COLO829 (cell line): ENCODE measurements around the gene ADGRA1.
"Not testable (repeated sequence)": the region's sequence is repeated elsewhere in the genome, so short reads cannot be mapped to it uniquely, and the experiment has no call there.

Source experiments
- DNase-seq: peaks from one replicate; pipeline ENCODE4 v3.0.0; 2012; ENCODE audit warnings: low spot score

The ADGRA1 gene, protein sequence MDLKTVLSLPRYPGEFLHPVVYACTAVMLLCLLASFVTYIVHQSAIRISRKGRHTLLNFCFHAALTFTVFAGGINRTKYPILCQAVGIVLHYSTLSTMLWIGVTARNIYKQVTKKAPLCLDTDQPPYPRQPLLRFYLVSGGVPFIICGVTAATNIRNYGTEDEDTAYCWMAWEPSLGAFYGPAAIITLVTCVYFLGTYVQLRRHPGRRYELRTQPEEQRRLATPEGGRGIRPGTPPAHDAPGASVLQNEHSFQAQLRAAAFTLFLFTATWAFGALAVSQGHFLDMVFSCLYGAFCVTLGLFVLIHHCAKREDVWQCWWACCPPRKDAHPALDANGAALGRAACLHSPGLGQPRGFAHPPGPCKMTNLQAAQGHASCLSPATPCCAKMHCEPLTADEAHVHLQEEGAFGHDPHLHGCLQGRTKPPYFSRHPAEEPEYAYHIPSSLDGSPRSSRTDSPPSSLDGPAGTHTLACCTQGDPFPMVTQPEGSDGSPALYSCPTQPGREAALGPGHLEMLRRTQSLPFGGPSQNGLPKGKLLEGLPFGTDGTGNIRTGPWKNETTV

GRCh38 chr10:133087679-133088178 lies at the start of gene ADGRA1:
TSS of gene ADGRA1 (plus strand) at chr10:133087924. CDS start at chr10:133088910, 986 bp downstream.
- DNase-seq: no peak

DNA sequence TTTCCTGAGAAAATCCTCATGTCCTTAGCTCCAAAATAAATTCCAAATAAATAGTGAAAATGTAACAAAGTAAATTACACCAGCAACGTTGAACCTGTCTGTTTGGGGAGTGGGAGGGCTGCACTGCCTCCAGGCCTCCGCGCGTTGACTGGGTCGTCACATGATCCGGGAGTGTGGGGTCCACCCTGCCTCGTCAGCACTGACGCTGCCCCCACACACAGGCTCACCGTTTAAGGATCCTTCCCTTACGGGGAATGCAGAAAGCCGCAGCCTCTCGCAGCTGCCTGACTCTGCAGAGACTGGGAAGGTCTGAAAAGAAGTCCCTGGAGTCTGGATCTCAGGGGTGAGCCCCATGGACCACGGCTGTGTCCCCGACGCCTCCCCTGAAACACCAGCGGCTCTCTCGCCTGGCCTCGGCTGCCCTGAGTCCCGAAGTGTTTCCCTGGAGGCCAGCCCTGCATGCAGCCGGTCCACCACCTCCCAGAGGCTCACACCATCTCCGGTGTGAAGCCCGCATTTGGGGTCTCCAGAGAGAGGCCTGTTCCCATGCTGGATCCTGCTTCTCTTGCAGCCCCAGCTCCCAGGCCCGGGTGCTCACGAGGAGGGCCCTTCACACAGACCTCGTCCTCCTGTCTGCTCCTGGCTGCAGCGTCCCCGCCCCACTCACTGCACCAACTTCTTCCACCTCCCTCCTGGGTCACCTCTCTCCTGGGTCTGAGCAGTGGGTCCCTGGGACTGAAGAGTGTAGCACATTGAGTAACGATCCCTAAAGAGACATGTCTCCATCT lies 49.5 kb upstream of the ADGRA1 start:
- no peak for DNase-seq

DNA sequence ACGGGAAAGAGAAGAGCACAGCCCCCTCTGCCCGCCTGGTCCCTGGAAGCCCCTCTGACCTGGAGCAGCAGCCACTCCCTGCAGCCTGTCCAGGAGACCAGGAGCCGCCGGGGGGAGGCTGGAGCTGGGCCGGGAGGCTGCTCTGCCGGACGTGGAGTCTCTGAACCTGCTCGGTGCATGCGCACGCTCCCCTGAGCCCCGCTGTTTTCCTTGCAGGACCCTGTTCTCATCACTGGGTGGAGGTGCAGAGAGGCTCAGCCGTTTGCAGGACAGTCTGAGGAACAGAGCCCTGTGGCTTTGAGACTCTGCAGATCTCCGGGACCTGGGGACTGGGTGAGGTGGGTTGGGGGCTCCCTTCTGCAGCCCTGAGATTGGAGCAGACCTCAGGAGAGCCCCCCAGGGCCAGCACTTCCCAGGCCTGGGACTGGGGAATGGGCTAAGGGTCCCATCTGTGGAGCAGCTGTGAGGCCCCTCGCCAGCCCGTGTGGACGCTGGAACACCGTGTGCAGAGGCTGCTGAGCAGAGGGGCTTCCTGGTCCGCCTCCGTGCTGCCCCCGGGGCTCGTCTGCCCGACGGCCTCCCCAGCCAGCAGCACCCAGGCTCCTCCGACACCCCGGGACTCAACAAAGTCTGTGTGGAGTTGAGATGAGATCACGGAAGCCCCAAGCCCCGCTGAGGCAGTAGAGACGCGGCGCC lies 48.5 kb upstream of the ADGRA1 start:
- DNase-seq: no peak

- no peak for DNase-seq
Measured at GRCh38 chr10:133039803-133040165, 47.9 kb upstream of the ADGRA1 start.

- DNase-seq: no peak
Measured at GRCh38 chr10:133040198-133040597, 47.5 kb upstream of the ADGRA1 start.

DNA sequence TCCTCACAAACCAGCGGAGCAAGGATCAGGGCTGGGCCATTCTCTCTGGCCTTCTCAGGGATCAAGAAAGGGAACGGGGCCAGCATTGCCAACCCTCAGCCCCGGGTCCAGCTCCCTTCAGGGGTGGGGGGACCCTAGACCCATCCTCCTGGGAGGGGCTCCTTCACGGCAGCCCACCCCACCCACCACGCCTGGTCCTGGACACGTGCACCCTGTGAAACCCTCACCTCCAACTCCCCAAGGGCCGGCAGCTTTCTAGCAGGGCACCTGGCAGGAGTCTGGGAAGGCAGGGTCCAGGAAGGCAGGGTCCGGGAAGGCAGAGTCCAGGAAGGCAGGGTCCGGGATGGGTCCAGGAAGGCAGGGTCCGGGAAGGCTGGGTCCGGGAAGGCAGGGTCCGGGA lies 46.6 kb upstream of the ADGRA1 start:
- no peak for DNase-seq

- no peak for DNase-seq
Measured at GRCh38 chr10:133042061-133042460, 45.7 kb upstream of the ADGRA1 start.

DNA sequence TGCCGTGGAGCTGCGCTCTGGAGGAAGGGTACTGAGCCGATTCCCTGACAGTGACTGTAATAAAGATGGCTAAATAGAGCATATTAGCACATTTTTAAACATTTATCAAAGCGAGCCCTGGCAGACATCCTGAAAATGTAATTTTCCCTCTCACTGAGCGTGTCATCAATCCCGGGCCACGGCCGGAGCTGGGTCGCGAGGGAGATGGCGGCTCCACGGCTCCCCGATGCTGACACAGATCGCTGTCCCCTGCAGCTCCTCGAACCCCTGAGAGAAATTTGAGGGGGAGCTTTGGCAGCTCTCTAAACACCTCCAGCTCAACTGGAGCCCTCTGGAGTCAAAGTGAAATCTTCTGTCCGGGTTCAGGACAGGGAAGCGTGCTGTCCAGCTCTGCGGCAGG lies 44.9 kb upstream of the ADGRA1 start:
- no peak for DNase-seq

DNA sequence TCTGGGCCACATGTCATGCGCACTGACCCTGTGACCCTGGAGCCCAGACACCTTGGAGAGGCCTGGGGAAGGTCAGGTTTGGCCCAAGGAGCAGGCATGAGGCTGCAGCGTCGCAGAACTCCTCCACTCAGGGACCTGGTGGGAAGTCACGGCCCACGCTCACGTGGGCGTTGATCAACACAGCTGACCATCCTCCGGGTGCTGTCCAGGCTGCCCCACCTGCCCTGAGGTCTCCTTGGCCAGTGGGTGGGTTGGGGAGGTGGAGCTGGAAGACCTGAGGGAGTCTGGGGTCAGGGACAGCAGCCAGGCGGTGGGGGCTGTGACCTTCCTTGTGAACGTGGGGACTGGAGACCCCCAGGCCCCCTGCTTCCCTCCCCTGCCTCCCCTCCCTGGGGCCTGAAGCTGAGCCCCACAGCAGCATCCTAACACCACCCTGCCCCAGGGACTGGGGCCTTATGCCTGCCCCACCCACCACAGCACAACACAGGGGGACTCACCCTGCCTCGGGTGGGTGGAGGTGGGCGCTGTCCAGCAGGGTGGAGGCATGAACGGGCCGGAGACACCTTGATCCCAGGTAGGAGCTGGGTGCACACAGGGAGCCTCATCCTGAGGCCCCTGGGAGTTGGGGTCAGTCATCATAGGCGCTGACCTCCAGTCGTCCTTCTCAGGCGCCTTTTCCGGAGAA lies 44.0 kb upstream of the ADGRA1 start:
- DNase-seq: no peak

DNA sequence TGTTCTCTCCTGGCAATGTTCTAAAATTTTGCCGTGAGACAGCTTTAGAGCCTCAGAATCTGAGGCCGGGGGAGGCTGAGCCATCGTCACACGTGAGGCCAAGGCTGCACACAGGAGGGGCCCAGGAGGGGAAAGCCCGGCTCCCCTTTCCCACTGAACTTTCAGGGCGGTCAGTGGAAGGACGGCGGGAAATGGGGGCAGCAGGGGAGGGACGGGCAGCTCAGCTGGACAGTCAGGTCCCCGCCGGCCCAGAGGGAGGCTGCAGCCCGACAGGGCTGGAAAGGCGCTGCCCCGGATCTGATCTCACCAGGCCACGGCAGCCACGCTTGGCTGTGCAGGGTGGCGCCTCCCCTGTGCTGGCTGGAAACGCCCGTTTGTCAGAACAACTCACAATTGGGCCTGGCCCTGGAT lies 43.3 kb upstream of the ADGRA1 start:
- DNase-seq: no peak

GRCh38 chr10:133045556-133046389 lies 42.0 kb upstream of the ADGRA1 start:
- DNase-seq: no peak

- DNase-seq: no peak
Measured at GRCh38 chr10:133046390-133046765, 41.3 kb upstream of the ADGRA1 start.

GRCh38 chr10:133047526-133048123 lies 40.1 kb upstream of the ADGRA1 start:
- DNase-seq: no peak

DNA sequence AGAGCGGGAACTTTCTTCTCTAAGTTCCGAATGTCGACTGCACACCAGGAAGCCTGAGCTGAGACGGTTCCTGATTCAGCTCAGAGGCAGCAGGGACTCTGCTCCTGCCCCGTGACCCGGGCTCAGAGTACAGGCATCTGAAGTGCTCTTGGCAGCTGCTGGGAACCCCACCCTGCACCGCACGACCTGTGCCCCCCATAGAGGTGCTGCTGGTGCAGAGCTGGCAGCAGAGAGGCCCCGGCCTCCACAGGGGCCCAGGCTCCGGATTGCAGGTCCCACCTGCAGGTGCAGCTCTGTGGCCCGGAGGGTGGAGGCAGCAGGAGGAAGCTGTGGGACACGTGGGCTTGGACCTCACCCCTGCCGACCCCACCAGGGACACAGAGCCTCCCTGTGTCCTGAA lies 39.5 kb upstream of the ADGRA1 start:
- DNase-seq: no peak

GRCh38 chr10:133048926-133049325 lies 38.8 kb upstream of the ADGRA1 start:
- no peak for DNase-seq

DNA sequence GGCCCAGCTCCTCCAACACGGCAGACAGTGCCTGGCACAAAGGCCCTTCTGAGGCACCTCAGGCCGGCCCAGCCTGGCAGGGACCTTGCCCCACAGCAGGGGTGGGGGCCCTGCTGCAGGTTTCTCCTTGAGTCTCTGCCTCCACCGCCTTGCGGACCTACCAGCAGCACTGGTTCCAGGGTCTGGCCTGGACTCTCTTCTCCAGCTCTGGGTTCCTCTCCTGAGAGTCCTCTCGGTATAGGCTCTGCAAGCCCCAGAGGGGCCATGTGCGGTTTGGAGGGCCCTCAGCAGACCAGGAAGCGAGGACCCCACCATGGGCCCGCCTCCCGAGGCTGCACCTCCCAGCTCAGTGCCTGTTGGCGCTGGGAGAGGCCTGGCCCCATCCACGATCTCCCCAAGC lies 38.1 kb upstream of the ADGRA1 start:
- no peak for DNase-seq

GRCh38 chr10:133050371-133050770 lies 37.4 kb upstream of the ADGRA1 start:
- DNase-seq: no peak

DNA sequence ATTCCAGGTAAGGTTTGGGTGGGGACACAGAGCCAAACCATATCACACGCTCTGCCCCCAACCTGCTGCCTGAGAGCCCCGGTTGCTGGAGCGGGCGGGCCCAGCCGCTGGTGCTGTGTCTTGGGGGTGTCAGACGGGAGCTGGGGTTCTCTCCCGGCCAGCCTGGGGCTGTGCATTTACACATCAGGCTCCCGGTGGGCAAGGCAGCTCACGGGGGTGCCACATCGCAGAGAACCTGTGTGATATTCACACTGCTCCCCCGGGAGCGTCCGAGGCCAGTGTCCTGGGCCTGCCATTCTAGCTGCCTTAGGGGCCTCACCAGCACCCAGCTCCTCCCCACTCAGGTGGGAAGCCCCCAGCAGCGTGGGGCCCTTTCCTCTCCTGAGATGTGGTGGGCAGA lies 35.6 kb upstream of the ADGRA1 start:
- DNase-seq: no peak

GRCh38 chr10:133053527-133054133 lies 34.1 kb upstream of the ADGRA1 start:
- DNase-seq: not testable (repeated sequence)

- no peak for DNase-seq
Measured at GRCh38 chr10:133055470-133055869, 32.3 kb upstream of the ADGRA1 start.
